ENCODE measurements around the gene LRMDA.
"Not testable (repeated sequence)": the region's sequence is repeated elsewhere in the genome, so short reads cannot be mapped to it uniquely, and the experiment has no call there.

The LRMDA gene

DNA sequence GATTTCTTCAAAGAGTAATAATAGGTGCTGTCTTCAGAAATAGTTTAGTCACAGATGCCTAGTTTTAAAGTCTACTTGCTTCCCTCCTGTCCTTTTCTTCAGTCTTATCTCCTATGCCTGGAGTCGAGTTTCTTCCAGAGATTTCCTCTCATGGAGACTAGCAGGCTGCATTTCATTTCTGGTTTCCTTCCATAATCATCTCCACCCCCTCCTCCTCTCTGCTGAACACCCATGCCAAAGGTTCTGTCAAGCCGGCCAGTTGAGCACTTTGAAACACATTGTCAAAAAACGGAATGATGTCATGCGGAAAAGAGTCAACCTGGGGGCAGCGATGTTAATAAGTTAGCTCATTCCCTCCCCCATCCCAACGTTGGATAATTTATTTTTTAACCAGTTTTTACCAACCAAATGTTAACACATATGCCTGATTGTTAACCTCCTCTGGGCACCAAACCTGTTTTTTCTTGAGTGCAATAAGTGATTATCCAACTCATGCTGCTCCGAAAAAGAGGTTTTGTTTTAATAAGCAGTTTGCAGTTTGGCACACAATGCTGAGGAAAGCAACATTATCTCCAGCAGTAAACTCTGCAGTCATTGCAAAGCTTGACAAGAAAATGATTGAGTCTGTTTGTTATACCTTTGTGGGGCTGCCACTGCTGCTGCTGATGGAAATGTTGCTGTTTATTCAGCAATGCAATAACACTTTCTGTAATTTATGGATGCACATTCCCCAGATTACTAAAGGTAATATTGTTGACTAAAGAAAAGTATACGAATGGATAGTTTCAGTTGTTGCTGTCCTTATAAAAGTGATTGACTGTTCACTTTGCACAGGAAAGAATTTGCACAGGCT lies 161.6 kb downstream of the LRMDA start:
- no peak for DNase-seq

DNA sequence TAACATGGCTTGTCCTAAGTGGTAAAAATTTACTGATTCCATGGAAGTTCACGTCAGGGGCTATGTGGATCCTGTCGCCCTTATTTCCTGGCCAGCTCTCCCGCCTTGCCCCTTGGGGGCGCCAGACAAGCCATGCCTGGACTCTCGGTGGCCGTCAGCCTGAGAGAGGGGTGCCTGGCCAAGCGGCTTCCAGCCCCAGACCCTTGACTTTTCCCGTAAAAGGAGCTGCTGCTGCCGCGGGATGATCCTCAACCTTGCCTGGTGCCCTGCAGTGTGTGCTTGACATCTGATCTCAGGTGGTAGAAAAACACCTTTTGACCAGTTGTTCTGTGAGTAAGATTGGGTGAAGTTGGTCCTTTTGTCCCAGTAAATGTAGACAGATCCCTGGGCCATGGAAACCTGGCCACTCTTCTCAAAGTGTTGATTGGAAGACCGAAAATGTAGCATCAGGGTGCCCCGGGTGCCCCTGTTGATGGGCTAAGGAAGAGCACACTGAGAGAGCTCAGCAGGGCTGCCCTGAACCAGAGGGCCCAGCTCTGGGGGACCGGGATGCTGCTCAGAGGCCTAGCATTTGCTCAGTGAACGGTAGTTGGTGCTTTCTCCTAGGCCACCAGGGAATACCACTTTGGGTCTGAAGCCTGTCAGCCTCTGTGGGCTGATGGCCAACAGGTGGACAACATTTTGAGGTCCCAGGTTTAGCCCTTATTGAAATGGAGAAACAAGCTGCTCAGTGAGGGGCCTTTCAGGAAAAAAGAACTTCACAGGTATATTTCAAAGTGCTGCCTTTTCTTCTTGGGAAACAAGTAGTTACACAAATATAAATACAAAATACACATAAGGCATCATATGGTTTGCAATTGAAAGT lies 162.5 kb downstream of the LRMDA start:
- DNase-seq, result no peak

DNA sequence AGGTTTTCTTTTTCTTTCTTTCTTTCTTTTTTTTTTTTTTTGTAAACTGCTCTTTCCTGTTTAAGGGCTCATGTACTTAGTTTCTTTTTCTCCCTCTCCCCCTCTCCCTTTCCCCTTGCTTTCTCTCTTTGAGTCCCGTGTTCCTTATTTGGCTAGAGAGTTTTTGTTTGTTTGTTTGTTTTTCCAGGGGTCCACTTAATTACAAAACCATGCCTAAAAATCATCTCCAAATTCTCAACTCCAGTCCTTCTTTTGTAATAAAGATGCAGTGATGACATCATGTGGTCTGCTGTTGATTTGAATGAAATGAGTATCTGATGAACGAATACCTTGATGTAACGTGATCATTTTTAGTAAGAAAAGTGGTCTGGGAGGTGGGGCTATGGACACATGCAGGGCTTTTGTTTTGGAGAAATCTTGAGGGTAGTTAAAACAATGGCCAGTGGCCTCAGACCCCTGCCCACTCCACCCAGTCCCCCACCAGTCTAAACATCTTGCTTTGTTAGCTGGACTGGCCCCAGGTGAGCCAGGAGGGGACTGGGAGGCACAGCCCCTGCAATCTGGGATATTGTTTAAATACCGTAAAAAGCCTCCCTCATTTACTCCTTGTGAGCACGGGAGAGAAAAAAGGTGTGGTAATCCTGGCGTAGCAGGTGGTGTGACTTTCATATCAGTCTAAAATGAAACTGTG lies 165.7 kb downstream of the LRMDA start:
- no peak for DNase-seq

DNA sequence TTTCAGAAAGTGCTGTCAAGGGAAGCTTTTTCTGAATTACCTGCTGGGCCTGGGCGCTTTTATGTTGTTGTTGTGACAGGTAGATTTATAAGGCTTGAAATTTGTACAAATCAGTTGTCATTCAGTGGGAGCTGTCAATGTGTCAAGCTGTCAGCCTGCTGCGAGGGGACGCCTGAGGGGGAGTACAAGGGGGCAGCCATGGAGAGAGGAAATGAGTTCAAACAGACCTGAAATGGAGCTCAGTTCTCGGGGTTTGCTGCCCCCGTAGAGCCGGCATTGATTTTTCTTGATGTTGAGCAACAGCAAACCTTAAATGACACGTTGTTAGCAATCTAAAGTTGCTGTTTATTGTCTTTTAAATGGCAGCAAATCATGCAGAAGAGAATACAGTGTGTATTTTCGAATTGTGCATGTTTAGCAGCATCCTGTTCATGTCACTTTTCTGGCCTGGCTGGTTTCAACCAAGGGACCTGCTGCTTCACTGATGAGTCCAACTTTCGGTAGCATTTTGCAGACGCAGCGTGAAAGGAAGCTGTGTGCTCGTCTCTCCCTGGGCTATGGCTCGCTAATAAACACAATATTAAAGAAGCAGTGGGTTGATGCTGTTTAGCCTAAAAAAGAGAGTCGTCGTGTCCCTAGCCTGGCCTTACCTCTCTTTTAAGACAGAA lies 166.5 kb downstream of the LRMDA start:
- no peak for DNase-seq

DNA sequence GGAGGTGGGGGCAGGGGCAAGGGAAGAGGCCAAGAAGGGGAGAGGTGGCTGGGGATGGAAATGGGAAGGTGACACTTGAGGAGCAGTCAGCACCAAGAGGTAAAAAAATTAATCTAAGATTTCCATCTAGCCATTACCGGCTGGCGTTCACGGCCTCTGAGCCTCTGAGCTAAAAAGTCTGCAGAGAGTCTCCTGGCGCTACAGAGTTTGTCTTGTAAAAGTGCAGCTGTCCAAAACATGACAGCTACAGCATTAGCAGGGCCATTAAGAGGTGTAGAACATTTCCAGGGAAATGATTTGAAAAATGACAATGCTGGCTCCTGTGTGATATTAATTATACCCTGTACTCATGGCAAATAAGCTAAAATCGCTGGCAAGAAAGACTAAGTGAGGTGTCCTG lies 167.6 kb downstream of the LRMDA start:
- no peak for DNase-seq

DNA sequence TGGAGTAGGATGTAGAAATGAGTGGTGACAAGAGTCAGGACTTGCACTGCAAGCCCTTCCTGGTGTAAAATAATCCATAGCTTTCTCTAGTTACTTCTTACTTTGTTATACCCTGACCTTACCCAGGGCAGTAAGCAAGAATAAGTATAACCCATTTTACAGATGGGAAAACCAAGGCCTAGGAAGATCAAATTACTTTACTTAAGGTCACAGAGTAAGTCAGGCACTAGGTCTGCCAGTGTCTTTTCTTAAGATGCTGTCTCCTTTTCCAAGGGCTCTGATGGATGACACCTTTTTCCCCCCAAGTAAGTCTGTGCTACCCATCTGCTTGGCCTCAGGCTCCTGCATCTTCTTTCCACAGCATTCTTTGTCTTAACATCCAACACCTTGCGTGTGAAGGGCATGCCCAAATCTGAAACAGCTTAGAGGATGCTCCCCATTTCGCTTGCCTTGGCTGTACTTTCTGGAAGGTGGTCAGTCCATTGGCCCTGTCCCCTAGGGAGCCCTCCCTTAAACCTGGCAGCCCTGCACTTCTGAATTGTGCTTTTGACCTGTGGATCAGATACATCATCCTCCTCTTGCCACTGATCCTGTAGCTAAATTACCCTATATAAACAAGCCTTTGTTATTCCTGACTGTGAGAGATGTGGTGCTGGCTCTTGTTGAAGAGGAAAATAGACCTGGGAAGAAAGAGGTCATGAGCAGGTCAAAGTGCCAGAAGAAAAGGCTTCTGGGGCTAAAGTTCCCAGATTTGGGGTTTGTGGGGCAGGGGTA lies 168.6 kb downstream of the LRMDA start:
- DNase-seq, result peak; percentile 59 to 63

DNA sequence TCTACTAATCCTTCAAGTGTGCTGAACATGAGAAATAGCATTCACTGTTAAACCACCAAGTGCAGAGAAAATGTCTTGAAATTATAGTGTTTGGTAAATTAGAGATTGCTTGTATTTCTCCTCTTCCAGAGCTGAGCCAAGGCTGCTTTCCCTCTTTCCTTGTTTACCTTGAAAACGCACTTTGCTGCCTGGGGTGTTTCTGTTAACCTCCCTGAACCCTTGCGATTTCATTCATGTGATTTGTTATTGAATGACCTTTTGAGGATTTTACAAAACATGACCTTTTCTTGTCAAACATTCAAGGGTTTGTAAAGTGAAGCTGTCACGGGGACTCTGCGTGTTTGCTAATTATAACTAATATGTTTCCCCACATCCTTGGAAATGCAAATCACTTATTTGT lies 169.4 kb downstream of the LRMDA start:
- peak in 1 of 2 experiments; percentile 22 for DNase-seq

DNA sequence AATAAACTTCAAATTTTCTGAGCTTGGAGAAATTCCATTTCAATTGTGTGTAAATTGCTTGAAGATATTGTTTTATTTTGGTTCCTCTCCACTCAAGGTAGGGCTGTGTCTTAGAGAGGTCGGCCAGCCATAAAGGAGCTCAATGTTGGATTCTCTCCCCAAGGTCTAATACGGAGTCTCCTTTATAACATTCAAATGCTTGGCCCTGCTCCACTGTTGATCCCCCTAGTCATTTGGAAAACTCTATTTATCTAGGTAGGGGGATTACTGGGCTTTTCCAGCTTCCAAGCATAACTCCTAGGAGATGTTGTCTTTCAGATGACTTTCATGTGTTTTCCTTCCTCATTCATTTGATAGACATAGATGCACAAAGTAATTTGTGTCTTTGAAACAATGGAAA lies 170.9 kb downstream of the LRMDA start:
- DNase-seq, result no peak

DNA sequence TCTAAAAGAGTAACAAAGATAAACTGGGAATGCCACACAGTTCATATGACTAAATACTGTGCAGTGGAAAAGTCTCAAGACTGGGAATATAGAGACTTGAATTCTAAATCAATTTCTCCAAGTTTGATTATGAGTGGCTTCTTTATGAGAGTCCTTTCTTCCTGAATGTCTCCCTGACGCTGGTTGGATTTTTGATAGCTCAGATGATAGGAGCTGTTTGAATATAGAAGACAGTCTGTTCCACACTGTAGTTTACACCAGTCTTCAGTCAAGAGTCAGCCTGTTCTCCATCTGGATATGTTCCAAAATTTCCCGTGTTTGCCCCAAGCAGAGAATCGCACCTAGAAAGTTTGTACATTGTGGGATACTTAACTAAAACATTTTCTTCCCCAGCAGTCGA lies 173.7 kb downstream of the LRMDA start:
- no peak for DNase-seq

DNA sequence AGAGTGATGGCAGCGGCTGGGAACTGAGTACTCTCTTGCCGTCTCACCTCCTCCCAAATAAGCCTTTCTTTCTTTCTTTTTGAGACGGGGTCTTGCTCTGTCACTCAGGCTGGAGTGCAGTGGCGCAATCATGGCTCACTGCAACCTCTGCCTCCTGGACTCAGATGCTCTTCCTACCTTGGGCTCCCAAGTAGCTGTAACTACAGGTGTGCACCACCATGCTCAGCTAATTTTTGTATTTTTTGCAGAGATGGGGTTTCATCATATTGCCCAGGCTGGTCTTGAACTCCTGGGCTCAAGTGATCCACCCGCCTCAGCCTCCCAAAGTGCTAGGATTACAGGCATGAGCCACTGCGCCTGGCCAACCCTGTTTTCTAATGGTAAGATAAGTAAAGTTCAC lies 174.4 kb downstream of the LRMDA start:
- not testable (repeated sequence) for DNase-seq

DNA sequence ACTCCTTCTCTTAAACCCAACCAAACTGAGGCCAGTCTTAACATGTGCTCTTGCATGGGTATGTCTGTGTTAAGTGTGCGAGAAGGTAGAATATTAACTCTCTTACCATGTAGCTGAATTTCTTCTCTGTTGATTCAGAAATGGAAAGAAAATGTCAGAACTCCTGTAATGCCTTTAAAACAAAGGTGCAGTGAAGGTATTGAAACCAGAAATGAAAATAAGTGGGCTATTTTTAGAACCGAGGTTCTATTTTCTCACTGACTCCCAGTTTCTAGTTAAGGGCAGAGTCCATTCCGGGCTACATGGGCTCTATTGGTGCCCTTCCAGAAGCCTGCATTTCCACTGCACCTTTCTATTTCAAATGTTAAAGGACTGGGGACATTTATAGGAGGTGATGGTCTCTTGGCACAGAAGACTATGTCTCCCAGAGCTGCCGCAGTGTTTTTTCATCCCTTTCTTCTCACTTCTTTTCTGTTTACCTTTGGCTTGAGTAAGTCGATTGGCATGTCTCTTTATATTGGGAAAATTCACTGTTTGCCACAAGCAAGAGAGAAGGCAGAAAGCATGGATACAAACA lies 174.9 kb downstream of the LRMDA start:
- peak in 1 of 2 experiments; percentile 6 for DNase-seq

DNA sequence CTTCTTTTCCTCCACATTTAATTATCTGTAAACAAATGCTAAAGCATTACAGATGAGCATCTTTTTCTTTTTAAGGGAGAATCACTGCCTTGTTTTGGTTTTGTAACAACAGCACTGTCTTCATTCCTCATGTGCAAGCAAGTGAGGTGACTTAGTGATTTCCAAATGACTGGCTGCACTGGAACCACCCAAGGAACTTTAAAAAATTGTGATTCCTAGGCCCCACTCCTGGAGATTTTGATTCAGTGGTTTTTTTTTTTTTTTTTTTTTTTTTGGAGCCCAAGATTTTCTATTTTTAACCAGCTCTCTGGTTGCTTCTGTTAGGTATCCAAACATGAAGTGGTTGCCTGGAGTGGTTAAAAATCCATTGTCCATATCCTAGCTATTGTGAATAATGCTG lies 176.2 kb downstream of the LRMDA start:
- no peak for DNase-seq

DNA sequence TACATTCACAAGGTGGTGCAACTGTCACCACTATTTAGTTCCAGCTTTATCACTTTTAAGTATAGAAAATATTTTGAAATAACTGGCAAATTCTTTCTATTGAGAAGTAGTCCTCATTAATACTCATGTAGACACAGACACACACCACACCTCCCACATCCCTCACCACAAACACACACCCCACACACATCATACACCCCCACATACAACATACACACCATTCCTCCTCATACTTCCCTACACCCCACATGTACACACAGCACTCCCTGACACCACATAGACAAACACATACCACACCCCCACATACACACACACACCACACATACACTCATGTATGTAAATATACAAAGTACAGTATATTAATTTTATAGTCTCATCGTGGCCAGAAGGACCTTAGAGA lies 178.8 kb downstream of the LRMDA start:
- no peak for DNase-seq

DNA sequence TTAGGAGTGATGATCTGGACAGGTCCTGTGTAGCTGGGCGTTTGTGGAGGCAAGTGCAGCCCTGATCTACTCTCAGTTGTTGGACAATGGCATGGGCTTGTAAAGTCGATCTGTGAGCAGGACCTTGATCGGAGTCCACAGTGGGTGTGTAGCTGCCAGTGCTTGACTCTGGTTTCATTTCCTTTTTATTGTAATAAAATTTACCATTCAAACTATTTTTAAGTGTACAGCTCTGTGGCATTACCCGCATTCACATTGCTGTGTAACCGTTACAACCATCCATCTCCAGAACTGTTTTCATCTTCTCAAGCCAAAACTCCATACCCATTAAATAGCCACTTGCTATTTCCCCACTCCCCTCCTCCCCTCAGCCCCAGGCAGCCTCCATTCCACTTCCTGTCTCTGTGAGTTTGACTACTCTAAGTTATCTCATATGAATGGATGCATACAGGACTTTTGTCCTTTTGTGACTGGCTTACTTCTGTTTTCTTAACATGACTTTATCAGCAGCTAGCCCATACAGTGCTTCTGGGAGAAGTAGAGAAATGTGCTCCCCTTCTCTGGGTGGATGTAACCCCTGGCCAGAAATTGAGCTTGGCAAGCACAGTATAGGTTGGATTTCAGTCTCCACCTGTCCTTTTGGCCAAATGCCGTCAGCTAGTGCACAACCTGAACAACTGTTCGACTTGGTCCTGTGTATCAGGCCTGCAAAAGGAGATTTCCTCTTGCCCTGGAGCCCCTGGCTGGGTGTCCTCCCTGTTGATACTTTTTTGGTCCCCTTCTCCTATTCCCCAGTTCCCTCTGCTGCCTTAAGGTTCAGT lies 180.0 kb downstream of the LRMDA start:
- no peak for DNase-seq

DNA sequence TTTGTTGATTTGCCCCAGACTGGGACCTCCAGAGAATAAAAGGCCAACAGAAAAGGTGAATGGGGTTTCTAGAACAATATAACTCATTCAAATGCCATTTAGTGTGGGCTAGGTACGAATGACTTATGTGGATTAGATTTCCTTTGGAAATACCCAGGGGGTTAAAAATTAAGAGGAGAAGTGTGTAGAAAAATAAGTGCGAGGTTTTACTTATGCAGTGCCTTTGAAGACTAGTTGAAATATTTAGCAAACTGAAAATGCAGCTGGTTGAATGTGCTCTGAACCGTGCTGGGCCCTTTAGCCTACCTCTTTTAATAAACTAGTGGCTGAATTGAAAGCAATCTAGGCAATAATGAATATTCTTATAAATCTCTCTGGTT lies 180.6 kb downstream of the LRMDA start:
- no peak for DNase-seq

DNA sequence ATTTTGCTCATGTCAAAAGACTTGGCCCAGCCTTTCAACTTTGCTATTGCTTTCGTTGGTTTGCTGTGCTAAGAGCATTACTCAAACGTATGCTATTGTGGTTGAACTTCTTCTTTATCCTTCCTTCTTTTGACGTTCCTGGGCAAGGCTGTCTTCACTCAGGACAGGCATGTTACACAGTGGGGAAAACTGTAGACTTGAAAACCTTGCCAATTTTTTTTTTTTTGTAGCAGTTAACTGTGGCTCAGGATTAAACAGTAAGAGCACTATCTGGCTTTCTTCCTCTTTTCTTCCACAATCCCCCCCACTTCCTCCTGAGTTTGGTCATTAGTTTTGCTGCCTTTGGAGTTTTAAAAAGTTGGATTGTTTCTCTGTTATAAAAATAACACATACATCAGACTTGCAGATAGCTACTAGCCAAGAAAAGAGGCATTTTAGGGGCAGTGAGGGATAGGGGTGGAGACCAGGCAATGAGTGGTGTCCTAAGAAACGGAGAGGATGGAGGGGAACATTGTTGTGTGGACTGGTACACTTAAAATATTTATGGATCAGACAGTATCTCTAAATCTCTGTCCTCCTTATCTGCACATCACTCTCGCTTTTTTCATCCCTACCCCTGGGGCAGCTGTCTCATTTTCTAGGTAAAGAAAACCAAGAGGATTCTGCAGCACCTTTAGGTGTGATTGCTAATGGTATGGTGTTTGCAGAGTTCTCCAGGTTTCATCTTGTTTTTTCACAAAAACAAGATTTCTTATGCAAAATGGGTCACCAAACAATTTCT lies 181.7 kb downstream of the LRMDA start:
- no peak for DNase-seq

DNA sequence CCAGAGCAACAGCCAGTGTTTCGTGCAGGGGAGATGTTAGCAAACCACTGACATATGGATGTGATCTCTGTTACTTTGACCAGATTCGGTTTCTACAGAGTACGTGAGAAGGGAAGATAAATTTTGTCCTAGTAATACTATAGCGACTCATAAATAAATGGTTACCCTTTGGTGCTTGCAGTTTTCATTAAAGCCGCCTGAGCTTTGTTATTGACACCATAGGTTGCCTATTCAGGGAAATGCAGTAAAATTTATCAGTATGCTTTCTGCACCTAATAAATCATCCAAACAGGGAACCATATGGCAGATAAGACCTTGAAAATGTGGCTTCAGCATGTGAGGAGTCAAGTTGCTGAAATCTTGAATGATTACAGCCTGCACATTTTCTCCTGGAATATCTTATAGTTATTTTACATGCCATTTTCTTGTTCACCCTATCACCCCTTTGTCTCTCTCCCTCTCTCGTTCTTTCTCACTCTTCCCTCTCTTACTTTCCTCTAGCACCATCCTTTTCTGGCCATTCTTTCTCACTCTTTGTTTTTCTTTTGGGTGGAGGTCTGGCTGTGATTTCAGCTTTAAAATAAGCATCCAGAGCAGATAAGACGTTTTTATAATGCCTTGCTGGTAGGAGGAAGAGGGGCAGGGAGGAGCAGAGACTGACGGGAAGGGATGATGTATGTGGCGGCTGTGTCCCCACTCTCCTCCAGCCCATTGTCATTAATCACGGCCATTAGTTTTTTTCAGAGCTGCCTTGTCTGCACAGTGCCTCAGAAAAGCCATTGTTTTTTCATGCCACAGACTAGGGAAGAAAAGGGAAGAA lies 182.5 kb downstream of the LRMDA start:
- no peak for DNase-seq

DNA sequence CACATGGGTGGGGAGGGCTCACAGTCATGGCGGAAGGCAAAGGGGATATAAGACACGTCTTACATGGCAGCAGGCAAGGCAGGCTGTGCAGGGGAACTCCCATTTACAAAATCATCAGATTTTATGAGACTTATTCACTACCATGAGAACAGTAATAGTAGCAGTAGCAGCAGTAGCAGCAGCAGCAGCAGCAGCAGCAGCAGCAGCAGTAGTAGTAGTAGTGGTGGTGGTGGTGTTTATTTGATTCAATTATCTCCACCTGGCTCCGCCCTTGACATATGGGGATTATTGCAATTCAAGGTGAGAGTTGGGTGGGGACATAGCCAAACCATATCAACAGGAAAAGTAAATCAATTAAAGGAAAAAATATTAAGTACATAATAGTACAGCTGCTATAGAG lies 184.7 kb downstream of the LRMDA start:
- DNase-seq, result no peak

DNA sequence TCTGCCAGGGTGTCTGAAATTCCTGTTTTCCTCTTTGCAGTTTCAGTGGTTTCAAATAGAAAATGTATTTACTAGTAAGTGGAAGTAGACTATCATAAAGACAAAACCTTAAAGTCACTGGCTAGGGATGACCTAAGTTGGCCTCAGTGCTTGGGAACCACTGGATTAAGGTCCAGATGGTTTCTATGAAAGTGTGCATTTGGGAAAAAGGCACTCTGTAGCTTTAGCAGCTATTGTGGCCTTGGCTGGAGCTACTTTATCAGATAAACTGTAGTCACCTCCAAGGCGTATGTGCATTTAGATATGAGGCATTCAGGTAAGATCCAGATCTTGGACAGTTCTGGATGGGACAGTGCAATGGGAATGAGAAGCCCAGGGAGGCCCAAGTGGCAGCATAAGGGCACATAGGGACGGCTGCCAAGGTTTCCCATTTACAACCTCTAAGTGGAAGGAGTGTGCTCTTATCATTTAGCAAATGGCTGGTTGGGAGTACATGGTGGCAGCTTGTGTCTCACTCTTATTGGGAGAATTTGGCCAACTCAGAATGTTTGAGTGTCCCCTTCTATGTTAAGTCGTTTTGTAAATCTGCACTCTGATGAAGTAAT lies 185.6 kb downstream of the LRMDA start:
- no peak for DNase-seq

All from NCI-H526 (cell line).